ENCODE results near the gene DENND6A. TPM values are rescaled to one million over a fixed set of nuclear protein-coding genes. Genes with fewer than 3 reads are reported as not detected.

DENND6A gene
- total and polyA plus RNA-seq, 2 of the 13 experiments (the other 11 are each of a cell fraction or from before 2014, with no cell fraction given), result 9.4 to 11.1 TPM

- TF ChIP-seq ZNF574 (CRISPR knock-in tag; IDR thresholded peaks at IDR 0.05) (no peak), MAFG (CRISPR knock-in tag; IDR thresholded peaks at IDR 0.05) (no peak)
Measured at GRCh38 chr3:57659806-57660439, 33.0 kb downstream of the DENND6A start (continued).

GRCh38 chr3:57659004-57659673, 33.7 kb downstream of the DENND6A start:
- Histone ChIP-seq H4K20me1 (ENCODE audit: insufficient read depth, low read length) (no peaks in the 10 kb centered on the region), H3K4me2 (ENCODE audit: low read depth, low read length) (no peak overlapping the region), H3K27me3 (ENCODE audit: control insufficient read depth in 1 of 2, insufficient read depth in 2 of 2, low read length in 2 of 2) (no peaks in the 10 kb centered on the region), H3K27ac (ENCODE audit: extremely low read length, insufficient read depth, low read length) (no peak overlapping the region), H3K9ac (ENCODE audit: insufficient read depth, low read depth, low read length) (no peak overlapping the region), H3K9me3 (ENCODE audit: low read length) (no peaks in the 10 kb centered on the region), H3K36me3 (replicated peaks in 1 of 2; ENCODE audit: control insufficient read depth in 1 of 2, insufficient read depth in 2 of 2, low read length in 2 of 2) (peaks cover 7 to 12% of the 10 kb centered on the region in 2 experiments; a peak in 4 of 5 replicates), H3K4me1 (ENCODE audit: insufficient read depth, low read length) (no peaks in the 10 kb centered on the region), H3K79me2 (ENCODE audit: insufficient read depth, low read length) (no peaks in the 10 kb centered on the region), H3K4me3 (replicated peaks in 1 of 3; ENCODE audit: insufficient read depth in 1 of 3, low read depth in 2 of 3, low read length in 3 of 3) (no peak overlapping the region), H2AFZ (ENCODE audit: low read length) (no peak overlapping the region)
- in situ Hi-C loops (cut with HindIII; ENCODE audit: extremely low pct_ligation_motif_present, low pct_unique_long_range_greater_than_20kb) (no loop called here), intact Hi-C loops (cut with micrococcal nuclease; ENCODE audit: unreplicated experiment) (no loop called here)
- FAIRE-seq, result no peak
- CTCF ChIA-PET (ENCODE audit: low intra/inter-chr PET ratio, low total read pairs), result no interaction called here
- no peak for ATAC-seq
- POLR2A ChIA-PET, result no interaction called here
- BruUV-seq (replicated peaks), result no TSS peak
- 100% methylated on average over 1 of the region's 1 CpG for WGBS (ENCODE audit: low lambda C conversion rate)
- DNase-seq (ENCODE audit: low spot score), result no peak
- no peak for TF ChIP-seq ZNF598 (CRISPR knock-in tag; IDR thresholded peaks at IDR 0.05; ENCODE audit: borderline replicate concordance)
- TF ChIP-seq MNT (IDR thresholded peaks at IDR 0.05), result no peak
- TF ChIP-seq ZFP37 (CRISPR knock-in tag; IDR thresholded peaks at IDR 0.05; ENCODE audit: borderline replicate concordance), result no peak
- TF ChIP-seq CENPBD1 (CRISPR knock-in tag; IDR thresholded peaks at IDR 0.05; ENCODE audit: borderline replicate concordance, low read depth), result no peak
- no peak for TF ChIP-seq ZBTB34 (CRISPR knock-in tag; IDR thresholded peaks at IDR 0.05)
- no peak for TF ChIP-seq CCAR2 (optimal IDR thresholded peaks at IDR 0.05; ENCODE audit: low read depth, low read length)
- TF ChIP-seq SMARCE1 (IDR thresholded peaks at IDR 0.05; ENCODE audit: borderline replicate concordance), result no peak
- TF ChIP-seq KLF16 (CRISPR knock-in tag; IDR thresholded peaks at IDR 0.05), result no peak
- TF ChIP-seq ARID5B (CRISPR knock-in tag; IDR thresholded peaks at IDR 0.05), result no peak
